ENCODE data around the gene GPATCH2L. TPM values are rescaled to one million over a fixed set of nuclear protein-coding genes. Genes with fewer than 3 reads are reported as not detected.

The GPATCH2L gene
- 10 to 100 TPM; 30.8 to 53.9 (median 46.9) TPM for total RNA-seq

DNA sequence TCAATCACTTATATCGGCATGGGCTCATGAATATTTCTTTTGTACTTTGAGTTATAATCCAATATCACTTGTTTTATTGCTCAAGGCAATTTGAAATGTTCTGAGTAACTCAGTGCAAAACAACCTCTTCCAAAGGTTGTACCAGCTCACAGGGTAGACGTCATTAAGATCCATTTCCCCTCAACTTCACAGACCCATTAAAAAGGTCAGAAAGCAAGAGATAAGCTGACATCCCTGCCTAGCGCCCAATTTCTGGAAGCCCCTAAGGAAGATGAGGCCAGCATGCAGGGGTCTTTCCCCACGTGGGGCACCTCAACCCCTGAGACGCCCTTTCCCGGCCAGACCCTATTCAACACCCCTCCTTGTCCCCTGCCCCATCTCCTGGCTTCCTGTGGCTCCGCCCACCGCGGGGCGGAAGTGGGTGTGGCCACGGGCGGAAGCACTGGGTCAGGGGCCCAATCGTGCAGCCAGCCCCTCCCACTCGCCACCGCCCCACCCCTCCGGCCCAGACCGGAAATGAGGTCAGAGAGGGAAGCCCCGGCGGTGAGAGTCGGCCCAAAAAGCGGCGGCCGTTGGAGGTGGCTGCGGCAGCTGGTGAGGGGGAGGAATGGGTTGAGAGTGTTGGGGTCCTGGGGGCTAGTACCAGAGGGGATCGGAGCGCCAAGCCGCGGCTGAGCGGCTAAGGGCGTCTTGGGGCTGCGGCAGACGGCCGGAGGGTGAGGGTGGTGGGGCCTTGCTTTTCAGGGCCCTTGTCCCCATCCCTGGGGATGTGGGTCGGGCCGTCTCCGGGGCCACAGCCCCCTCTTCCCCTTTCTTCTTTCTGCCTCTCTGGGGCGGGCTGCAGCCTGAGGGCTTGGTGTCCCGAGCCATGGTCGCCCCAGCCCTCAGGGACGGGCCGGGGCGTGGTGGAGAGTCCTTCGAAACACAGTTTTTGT, at the start of gene GPATCH2L:
GPATCH2L (plus strand) TSS at position 525 of the 935 bp plus-strand sequence. CDS start 2,442 bp downstream, outside the sequence.
- peak; percentile 92 to 96 (median 94) for ATAC-seq (replicated peaks in 6 of 8)
- WGBS, 10 experiments, result 18 to 100% (median 50%) methylated on average over 1 to 6 of the region's 43 CpGs; no CpG with 5 or more reads in 2 of the 10 experiments
- in situ Hi-C loops (cut with MboI; ENCODE audit: low pct_unique_long_range_greater_than_20kb in 2 of 9, low sequenced_read_pairs in 9 of 9, unreplicated experiment in 9 of 9), result no loop called here
- Histone ChIP-seq H3K27ac (peak within 1 kb of the TSS; percentile 76 to 86), H3K4me1 (replicated peaks in 1 of 2) (peaks cover 18 to 44% of the 10 kb centered on the region in 2 donors), H3K4me3 (peak within 1 kb of the TSS; percentile 81 to 92 (median 91))

DNA sequence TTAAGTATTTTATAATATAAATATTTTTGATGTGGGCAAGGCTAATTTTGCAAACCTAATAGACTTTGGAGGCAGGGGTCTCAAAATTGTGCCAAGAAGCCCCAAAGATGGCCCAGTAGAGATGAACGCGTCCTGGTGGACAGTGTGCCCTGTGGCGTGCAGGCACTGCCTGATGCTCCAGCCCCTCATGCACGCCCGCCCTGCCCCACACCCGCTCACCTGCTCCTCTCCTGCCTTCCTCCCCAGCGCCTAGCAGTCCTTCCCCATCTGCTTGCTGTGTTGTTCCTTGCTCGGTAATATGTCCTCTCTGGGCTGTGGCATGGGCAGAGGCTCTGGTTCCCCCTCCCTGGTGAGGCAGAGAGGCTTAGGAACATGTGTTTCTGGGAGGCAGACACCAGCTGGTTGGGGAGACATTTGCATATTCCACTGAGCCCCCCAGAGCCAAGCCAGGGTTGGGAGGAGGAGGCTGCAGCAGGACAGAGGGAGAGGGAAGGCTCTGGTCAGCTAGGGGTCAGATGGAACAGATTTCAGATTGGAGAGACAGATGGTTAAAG, 46.8 kb upstream of the GPATCH2L start:
- peak in 1 of 8 experiments; percentile 10 for ATAC-seq (replicated peaks in 6 of 8)
- no peak overlapping the region for H3K4me3 ChIP-seq
- H3K27ac ChIP-seq, result no peak overlapping the region
- peaks cover 16 to 20% of the 10 kb centered on the region in 2 donors for H3K4me1 ChIP-seq (replicated peaks in 1 of 2)
- in situ Hi-C loops (cut with MboI; ENCODE audit: low pct_unique_long_range_greater_than_20kb in 2 of 9, low sequenced_read_pairs in 9 of 9, unreplicated experiment in 9 of 9), result no loop called here
- WGBS, 10 experiments, result 14 to 80% (median 44%) methylated on average over 1 to 6 of the region's 8 CpGs; no CpG with 5 or more reads in 5 of the 10 experiments

DNA sequence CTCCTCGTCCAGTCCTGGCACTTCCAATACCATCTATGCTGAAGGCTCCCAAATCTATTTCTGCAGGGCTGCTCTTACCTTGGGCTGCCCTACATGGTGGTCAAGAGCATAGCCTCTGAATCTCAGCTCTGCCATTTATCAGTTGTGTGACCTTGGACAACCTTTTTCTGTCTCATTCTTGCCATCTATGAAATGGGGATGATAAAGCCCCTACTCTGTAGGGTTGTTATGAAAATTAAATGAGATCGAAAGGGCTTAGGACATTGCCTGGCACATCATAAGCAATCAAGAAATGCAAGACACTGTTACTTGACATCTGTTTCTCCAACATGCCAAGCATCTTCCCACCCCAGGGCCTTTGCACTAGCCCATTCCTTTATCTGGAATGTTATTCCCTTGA, 45.5 kb upstream of the GPATCH2L start:
- in situ Hi-C loops (cut with MboI; ENCODE audit: low pct_unique_long_range_greater_than_20kb in 2 of 9, low sequenced_read_pairs in 9 of 9, unreplicated experiment in 9 of 9), result no loop called here
- no peak overlapping the region for H3K27ac ChIP-seq
- no peak overlapping the region for H3K4me3 ChIP-seq
- no peak for ATAC-seq (replicated peaks in 6 of 8)
- 0 to 100% (median 86%) methylated on average over 1 to 2 of the region's 2 CpGs; no CpG with 5 or more reads in 2 of the 10 experiments for WGBS, 10 experiments
- H3K4me1 ChIP-seq (replicated peaks in 1 of 2), result peaks cover 16 to 18% of the 10 kb centered on the region in 2 donors

DNA sequence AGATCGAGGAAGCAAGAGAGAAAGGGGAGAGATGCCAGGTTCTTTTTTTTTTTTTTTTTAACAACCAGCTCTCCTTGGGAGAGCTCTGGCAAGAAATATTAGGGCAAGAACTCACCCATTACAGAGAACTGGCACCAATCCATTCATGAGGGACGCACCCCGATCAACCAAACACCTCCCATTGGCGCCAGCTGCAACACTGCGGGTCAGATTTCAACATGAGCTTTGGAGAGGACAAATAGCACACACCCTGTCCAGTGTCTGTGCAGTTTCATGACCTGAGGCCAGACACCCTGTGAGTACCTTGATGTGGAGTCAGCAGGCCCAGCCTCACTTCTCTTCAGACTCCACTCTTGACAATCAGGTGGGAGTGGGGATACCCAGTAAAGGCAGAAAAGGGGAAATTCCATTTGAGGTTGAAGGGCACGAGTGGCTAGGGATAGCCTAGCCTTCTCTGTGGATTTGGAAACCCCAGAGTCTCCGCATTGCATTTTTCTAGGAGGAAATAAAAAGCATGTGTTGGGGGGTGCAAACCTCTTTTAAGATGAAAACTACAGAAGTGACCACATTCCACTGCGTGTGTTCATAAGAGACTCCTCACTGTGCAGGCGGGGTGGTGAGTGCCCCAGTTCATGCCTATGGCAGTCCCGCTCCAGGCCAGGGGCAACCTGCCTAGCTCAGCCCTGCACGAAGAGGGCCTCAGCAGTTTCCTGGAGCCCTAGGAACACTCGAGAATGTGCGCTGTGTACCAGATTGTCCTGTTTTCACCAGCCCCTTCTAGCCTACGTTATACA, 42.4 kb upstream of the GPATCH2L start:
- Histone ChIP-seq H3K27ac (no peak overlapping the region), H3K4me3 (no peak overlapping the region), H3K4me1 (replicated peaks in 1 of 2) (peaks cover 20 to 22% of the 10 kb centered on the region in 2 donors)
- in situ Hi-C loops (cut with MboI; ENCODE audit: low pct_unique_long_range_greater_than_20kb in 2 of 9, low sequenced_read_pairs in 9 of 9, unreplicated experiment in 9 of 9), result no loop called here
- 0 to 97% (median 73%) methylated on average over 1 to 10 of the region's 14 CpGs; no CpG with 5 or more reads in 1 of the 10 experiments for WGBS, 10 experiments
- peak in 3 of 8 experiments; percentile 93 to 95 (median 93) for ATAC-seq (replicated peaks in 6 of 8)

DNA sequence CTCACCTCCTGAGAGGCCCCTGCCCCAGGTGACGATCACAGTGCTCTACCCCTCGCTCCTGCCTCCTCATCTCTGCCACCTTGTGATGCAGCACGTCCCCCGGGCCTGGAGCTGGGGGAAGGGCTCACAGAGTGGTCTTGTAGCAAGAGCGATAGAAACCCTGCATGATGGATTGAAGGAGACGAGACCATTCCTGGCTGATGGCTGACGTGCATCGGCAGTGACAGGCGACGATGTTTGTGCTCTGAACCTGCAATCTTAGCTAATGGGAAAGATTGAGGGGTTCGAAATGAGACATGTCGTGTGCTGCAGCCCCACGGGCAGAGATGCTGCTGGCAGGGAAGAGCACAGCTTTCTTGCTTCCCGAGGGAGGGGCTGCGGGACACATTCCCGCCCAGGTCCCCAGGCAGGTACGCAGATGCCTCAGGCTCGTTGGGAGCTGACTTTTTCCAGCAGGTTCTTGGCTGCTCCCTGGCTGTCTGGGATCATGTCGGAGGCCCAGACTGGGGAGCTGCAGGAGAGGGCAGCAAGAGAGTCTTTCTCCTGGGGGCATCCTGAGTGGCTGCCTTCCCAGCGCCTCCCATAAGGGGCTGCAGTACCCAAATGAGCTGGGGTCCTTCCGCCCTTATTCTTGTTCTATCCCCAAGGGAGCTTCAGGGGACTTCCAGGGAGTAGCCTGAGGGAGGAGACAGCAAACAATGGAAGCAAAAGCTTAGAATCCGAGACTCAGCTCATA, 38.7 kb upstream of the GPATCH2L start:
- ATAC-seq (replicated peaks in 6 of 8), result peak in 5 of 8 experiments; percentile 31 to 42 (median 35)
- H3K27ac ChIP-seq, result peak overlapping the region; percentile 33 to 62
- in situ Hi-C loops (cut with MboI; ENCODE audit: low pct_unique_long_range_greater_than_20kb in 2 of 9, low sequenced_read_pairs in 9 of 9, unreplicated experiment in 9 of 9), result no loop called here
- H3K4me1 ChIP-seq (replicated peaks in 1 of 2), result peaks cover 28 to 31% of the 10 kb centered on the region in 2 donors
- H3K4me3 ChIP-seq, result no peak overlapping the region
- 20 to 69% (median 33%) methylated on average over 1 to 15 of the region's 22 CpGs; no CpG with 5 or more reads in 3 of the 10 experiments for WGBS, 10 experiments

DNA sequence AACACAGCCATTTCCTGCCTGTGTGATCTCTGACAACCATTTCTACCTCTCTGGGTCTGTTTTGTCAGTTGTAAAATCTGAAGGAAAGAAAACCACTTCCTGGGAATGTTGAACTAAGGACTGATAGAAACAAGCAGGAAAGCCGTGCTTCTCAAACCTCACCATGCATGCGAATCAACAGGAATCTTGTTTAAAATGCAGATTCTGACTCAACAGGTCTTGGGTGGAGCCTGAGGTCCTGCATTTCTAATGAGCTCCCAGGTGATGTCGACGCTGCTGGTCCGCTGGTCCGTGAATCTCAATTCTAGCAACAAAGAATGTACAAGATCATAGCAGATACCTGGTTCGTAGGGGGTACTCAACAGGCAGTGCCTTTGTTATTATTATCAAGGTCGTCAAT, 38.0 kb upstream of the GPATCH2L start:
- no peak for ATAC-seq (replicated peaks in 6 of 8)
- Histone ChIP-seq H3K27ac (no peak overlapping the region), H3K4me3 (no peak overlapping the region), H3K4me1 (replicated peaks in 1 of 2) (peaks cover 34 to 37% of the 10 kb centered on the region in 2 donors)
- in situ Hi-C loops (cut with MboI; ENCODE audit: low pct_unique_long_range_greater_than_20kb in 2 of 9, low sequenced_read_pairs in 9 of 9, unreplicated experiment in 9 of 9), result no loop called here
- WGBS, 10 experiments, result 28 to 80% (median 61%) methylated on average over 1 to 7 of the region's 8 CpGs; no CpG with 5 or more reads in 1 of the 10 experiments

DNA sequence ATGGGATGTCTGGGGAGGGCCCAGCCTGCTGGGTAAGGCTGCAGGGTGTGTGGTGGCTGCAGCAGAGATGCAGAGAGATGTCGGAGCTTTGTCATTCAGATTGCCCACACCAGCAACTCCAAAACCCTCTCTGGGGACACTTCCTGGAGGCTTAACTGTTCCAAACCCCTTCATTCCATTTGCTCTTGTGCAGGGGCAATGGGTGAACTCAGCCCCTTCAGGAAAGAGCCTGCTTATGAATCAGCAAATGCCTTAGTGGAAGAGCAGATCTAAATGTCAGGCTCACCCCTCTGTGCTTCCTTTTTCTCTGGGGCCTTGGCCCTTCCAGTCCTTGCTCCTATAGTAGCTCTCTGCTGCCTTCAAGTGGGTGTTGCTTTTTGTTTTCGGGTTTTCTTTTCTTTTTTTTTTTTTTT, 36.7 kb upstream of the GPATCH2L start:
- in situ Hi-C loops (cut with MboI; ENCODE audit: low pct_unique_long_range_greater_than_20kb in 2 of 9, low sequenced_read_pairs in 9 of 9, unreplicated experiment in 9 of 9), result no loop called here
- WGBS, 10 experiments, result 0 to 100% (median 57%) methylated on average over 1 to 2 of the region's 2 CpGs; no CpG with 5 or more reads in 2 of the 10 experiments
- Histone ChIP-seq H3K27ac (no peak overlapping the region), H3K4me3 (no peak overlapping the region), H3K4me1 (replicated peaks in 1 of 2) (peaks cover 34 to 38% of the 10 kb centered on the region in 2 donors)
- no peak for ATAC-seq (replicated peaks in 6 of 8)

DNA sequence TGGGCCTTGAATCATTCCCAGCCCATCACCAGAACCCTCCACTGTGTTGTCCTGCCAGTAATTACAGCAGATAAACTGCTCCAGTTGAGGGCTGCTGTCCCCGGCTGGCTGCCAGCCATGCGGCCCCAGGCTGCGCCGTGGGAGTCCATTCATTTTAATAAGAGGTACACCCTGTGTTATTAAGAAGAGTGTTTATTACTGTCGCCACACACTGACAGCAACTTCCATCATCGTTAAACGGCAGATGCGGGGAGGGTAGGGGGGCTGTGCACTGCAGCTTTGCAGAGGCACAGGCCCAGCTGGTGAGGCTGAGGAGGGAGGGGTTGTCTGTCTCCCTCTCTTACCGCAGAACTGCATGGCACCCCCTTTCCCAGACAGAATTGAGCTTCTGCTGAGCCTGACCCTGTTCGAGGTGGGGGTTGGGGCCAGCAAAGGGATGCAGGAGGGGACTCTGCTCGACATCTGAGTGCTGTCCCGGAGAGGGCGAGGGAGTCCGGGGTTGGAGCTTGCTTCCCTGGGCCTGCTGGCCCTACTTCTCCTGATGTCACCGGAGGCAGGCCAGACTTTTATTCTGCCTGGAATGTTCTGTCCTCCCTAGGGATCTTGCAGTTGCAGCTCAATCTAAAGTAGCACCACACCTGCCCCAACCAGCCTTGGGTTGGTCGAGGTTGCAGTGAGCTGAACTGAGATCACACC, 33.8 kb upstream of the GPATCH2L start:
- peak; percentile 68 to 90 (median 86) for ATAC-seq (replicated peaks in 6 of 8)
- WGBS, 10 experiments, result 0 to 60% (median 29%) methylated on average over 1 to 6 of the region's 16 CpGs; no CpG with 5 or more reads in 1 of the 10 experiments

DNA sequence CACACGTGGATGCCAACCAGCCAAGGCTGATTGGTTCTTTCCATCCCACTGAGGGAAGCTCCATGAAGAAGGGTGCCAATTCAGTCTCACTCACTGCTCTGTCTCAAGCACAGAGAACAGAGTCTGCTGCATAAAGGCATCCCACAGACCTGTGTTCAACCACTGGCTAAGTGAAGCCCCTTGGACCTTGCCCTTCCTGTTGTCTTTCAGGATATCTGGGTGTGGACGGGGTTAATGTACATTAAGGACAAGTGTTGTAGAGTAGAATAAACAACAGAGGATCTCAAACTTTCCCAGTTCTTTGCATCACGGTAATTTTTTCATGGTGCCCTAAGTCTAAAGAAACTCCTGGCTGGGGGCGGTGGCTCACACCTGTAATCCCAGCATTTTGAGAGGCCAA, 33.1 kb upstream of the GPATCH2L start:
- H3K4me1 ChIP-seq (replicated peaks in 1 of 2), result peaks cover 22 to 23% of the 10 kb centered on the region in 2 donors
- in situ Hi-C loops (cut with MboI; ENCODE audit: low pct_unique_long_range_greater_than_20kb in 2 of 9, low sequenced_read_pairs in 9 of 9, unreplicated experiment in 9 of 9), result no loop called here
- 57 to 100% (median 77%) methylated on average over 1 to 4 of the region's 4 CpGs; no CpG with 5 or more reads in 2 of the 10 experiments for whole genome bisulfite sequencing, 10 experiments
- peak overlapping the region in 1 of 2 donors; percentile 45 for H3K27ac ChIP-seq
- no peak for ATAC-seq (replicated peaks in 6 of 8)
- H3K4me3 ChIP-seq, result no peak overlapping the region

More for the DNA sequence above, 33.8 kb upstream of the GPATCH2L start:
- H3K4me3 ChIP-seq, result no peak overlapping the region
- in situ Hi-C loops (cut with MboI; ENCODE audit: low pct_unique_long_range_greater_than_20kb in 2 of 9, low sequenced_read_pairs in 9 of 9, unreplicated experiment in 9 of 9), result no loop called here
- H3K4me1 ChIP-seq (replicated peaks in 1 of 2), result peaks cover 28% of the 10 kb centered on the region in 2 donors
- H3K27ac ChIP-seq, result peak overlapping the region; percentile 13 to 45

DNA sequence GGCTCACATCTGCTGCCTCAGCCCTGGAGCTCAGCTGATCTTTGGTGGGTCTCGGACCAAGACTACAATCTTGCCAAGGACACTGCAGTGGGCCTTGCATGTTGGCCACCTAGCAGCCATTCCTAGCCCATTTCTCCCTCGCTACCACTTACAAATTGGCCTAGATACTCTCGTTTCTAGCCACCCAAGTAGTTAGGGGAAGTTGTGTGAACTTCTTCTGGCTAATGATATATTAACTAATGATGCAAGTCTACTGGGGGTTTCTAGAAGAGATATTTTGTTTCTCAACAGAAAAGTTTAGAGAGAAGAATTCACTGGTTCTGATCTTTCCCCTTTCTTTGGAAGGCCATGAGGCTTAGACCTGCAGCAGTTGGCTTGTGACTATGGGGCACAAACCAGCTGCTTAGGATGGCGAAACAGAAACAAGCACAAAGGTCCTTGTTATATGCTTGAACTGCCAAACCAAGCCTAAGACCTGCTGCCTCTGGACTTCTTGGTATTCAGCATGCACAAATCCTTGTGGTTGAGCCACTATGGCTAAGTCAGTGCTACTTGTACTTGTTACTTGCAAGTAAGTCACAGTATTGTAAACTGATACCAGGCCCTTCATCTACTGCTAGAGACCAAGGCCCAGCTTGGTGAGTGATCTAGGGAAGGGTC, 30.5 kb upstream of the GPATCH2L start:
- H3K4me1 ChIP-seq (replicated peaks in 1 of 2), result peaks cover 39 to 44% of the 10 kb centered on the region in 2 donors
- H3K4me3 ChIP-seq, result no peak overlapping the region
- 25 to 100% (median 50%) methylated on average over 1 to 4 of the region's 4 CpGs; no CpG with 5 or more reads in 1 of the 10 experiments for WGBS, 10 experiments
- in situ Hi-C loops (cut with MboI; ENCODE audit: low pct_unique_long_range_greater_than_20kb in 2 of 9, low sequenced_read_pairs in 9 of 9, unreplicated experiment in 9 of 9), result no loop called here
- no peak for ATAC-seq (replicated peaks in 6 of 8)
- no peak overlapping the region for H3K27ac ChIP-seq
